Body of pancreas (tissue), 4 donors: ENCODE measurements around the gene CBL. TPM values are rescaled to one million over a fixed set of nuclear protein-coding genes. Genes with fewer than 3 reads are reported as not detected.
"Not testable (repeated sequence)": the region's sequence is repeated elsewhere in the genome, so short reads cannot be mapped to it uniquely, and the experiment has no call there.

ENCODE experiments used
- ATAC-seq: fragments of 150-250 bp; one replicate; pipeline ENCODE4 v1.9.1; 2016
- DNase-seq, 4 donors: peaks; one replicate each; pipeline ENCODE4 v3.0.0-alpha.2; 2019
- H3K27ac ChIP-seq, 4 donors: fragments of 200-600 bp; sonication (generic); 1 replicate in 3 of 4; 2 replicates in 1 of 4; pipeline versions ENCODE4 v1.5.1 to v1.6.1; 2016 to 2019; ENCODE audit warnings: mild to moderate bottlenecking in 1 of 4, mixed read lengths in 1 of 4, moderate library complexity in 1 of 4
- H3K27me3 ChIP-seq, 2 donors: fragments of 200-600 bp; sonication (generic); one replicate each; pipeline ENCODE4 v1.6.0; 2016; ENCODE audit warnings: mild to moderate bottlenecking in 1 of 2
- H3K36me3 ChIP-seq, 2 donors: fragments of 200-600 bp; sonication (generic); replicated peaks in 1 of 2; 2 replicates each; pipeline ENCODE4 v1.5.1; 2016; ENCODE audit warnings: low read depth in 2 of 2; ENCODE audit not compliant: insufficient read depth in 1 of 2
- H3K4me1 ChIP-seq: fragments of 200-600 bp; sonication (generic); one replicate; pipeline ENCODE4 v1.6.0; 2016
- H3K4me3 ChIP-seq, 2 donors: fragments of 200-600 bp; sonication (generic); 1 replicate in 1 of 2; 2 replicates in 1 of 2; pipeline ENCODE4 v1.5.1; 2016 to 2019
- H3K9me3 ChIP-seq, 3 donors: fragments of 200-600 bp; sonication (generic); 1 replicate in 2 of 3; 2 replicates in 1 of 3; pipeline ENCODE4 v1.5.1; 2016
- CTCF ChIP-seq, 7 experiments: fragments of 450-650 bp in 4 of 7; fragments of 200-600 bp in 3 of 7; sonication (generic) in 3 of 7; IDR thresholded peaks; one replicate each; pipeline ENCODE4 v1.5.1; 2016 to 2019; ENCODE audit warnings: antibody characterized with exemption in 7 of 7
- POLR2A ChIP-seq, 3 donors: fragments of 450-650 bp; IDR thresholded peaks; one replicate each; pipeline ENCODE4 v1.6.1; 2016; ENCODE audit warnings: antibody characterized with exemption in 3 of 3, mild to moderate bottlenecking in 2 of 3
- WGBS, 2 donors: methylation state at CpG; one replicate each; pipeline ENCODE4 v1.1.5; 2017; 5-methylcytosine and 5-hydroxymethylcytosine counted together
- intact Hi-C: fragments of 100-400 bp; cut with DNase I; formaldehyde crosslinking; loops from one replicate; pipeline ENCODE4 v1.15.1; 2023
- total RNA-seq, 2 donors: library from RNA; depleted of rRNA; stranded (reverse); fragments of >200 nt; gene quantifications; one replicate each; pipeline ENCODE4 v1.1.0, GENCODE V29; 2016

CBL gene
- total RNA-seq, 2 donors from 2014 or later, result 3.0 to 6.5 TPM

DNA sequence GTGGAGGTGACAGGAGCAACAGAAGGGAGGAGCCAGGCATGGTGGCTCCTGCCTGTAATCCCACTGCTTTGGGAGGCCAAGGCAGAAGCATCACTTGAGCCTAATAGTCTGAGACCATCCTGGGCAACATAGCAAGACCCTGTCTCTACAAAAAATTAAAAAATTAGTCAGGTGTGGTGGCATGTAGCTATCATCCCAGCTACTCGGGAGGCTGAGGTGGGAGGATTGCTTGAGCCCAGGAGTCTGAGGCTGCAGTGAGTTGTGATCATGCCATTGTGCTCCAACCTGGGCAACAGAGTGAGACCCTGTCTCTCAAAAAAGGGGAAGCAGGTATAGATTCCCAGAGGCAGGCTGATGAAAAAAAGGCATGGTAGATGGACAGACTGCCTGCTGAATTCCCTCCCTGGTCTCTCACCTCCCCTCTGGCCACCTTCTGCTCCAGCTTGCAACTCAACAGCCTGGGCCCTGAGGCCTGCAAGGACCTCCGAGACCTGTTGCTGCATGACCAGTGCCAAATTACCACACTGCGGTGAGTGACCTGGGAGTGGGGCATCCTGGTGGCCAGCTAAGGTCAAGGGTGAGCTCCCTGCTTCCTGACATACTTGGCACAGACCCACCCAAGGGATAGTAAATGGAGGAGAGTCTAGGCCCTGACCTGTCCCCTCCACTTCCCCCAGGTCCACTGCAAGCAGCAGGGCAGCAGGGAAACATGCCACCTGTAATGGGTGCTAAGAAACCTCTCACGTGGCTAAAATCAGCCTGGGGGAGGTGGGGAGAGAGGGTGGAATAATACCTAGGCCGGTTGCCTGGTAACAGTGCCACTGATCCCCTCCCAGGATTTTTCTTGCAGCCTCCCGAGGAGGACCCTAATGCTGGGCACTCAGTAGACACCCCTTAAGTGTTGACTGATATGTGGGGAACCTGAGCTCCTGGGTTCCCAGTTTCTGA lies 25.1 kb upstream of the CBL start:
- DNase-seq (no peak), ATAC-seq (no peak)
- Histone ChIP-seq H3K27me3 (no peaks in the 10 kb centered on the region), H3K36me3 (peaks cover 0 to 6% of the 10 kb centered on the region in 2 donors), H3K4me3 (no peak overlapping the region), H3K4me1 (peaks cover 8% of the 10 kb centered on the region), H3K27ac (no peak overlapping the region), H3K9me3 (no peaks in the 10 kb centered on the region)
- 83 to 94% methylated on average over 6 of the region's 6 CpGs for WGBS, 2 donors
- TF ChIP-seq CTCF (IDR thresholded peaks at IDR 0.05), result no peak
- no peak for TF ChIP-seq POLR2A (IDR thresholded peaks at IDR 0.05)
- intact Hi-C loops, result no loop called here

- ATAC-seq, result no peak
- intact Hi-C loops, result no loop called here
- Histone ChIP-seq H3K36me3 (peaks cover 0 to 6% of the 10 kb centered on the region in 2 donors), H3K4me3 (no peak overlapping the region), H3K27ac (no peak overlapping the region), H3K9me3 (no peaks in the 10 kb centered on the region), H3K27me3 (no peaks in the 10 kb centered on the region), H3K4me1 (peaks cover 14% of the 10 kb centered on the region)
- TF ChIP-seq POLR2A (IDR thresholded peaks at IDR 0.05), result no peak
- no peak for TF ChIP-seq CTCF (IDR thresholded peaks at IDR 0.05)
- DNase-seq, result no peak
- 84 to 86% methylated on average over 9 to 17 of the region's 17 CpGs for WGBS, 2 donors
Measured at GRCh38 chr11:119181677-119182412, 24.3 kb upstream of the CBL start.

DNA sequence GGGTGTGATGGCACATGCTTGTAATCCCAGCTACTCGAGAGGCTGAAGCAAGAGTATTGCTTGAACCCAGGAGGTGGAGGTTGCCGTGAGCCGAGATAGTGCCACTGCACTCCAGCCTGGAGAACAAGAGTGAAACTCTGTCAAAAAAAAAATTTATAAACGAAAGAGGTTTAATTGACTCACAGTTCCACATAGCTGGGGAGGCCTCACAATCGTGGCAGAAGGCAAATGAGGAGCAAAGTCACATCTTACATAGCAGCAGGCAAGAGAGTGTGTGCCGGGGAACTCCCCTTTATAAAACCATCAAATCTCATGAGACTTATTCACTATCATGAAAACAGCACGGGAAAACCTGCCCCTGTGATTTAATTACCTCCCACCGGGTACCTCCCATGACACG lies 21.7 kb upstream of the CBL start:
- H3K36me3 ChIP-seq, H3K9me3 ChIP-seq, intact Hi-C loops, H3K27ac ChIP-seq, ATAC-seq, DNase-seq, H3K27me3 ChIP-seq, H3K4me3 ChIP-seq: not testable (repeated sequence)
- WGBS, 2 donors, result 85% methylated on average over 9 of the region's 9 CpGs
- H3K4me1 ChIP-seq, result peaks cover 14% of the 10 kb centered on the region

DNA sequence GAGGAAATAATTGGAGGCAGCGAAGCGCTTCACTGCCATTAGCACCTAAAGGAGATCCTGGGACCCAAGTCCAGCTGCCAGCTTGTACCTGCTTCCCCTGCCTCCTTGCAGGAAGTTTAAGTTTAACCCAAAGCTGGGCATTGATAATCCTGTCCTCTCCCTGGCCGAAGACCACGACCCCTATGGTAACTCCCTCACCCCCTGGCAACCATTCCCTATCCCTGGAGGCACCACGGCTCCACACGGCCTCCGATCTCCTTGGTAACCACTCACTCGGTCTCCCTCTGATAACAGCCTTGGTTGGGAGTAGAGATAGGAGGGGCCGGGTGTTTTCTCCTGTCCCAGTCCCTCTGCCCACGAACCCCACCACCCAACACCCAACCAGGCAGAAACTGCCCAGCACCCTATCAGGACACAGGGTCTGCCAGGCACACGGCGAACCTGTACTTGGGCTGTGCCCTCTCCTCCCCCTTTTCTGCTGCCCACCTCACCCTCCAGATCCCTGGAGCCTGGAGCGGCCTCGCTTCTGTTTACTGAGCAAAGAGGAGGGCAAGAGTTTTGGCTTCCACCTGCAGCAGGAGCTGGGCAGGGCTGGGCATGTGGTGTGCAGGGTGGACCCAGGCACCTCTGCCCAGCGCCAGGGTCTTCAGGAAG lies 20.0 kb upstream of the CBL start:
- no peaks in the 10 kb centered on the region for H3K27me3 ChIP-seq
- ATAC-seq (no peak), DNase-seq (no peak)
- H3K27ac ChIP-seq, result no peak overlapping the region
- 30 to 36% methylated on average over 11 to 15 of the region's 15 CpGs for WGBS, 2 donors
- no peak overlapping the region for H3K4me3 ChIP-seq
- intact Hi-C loops, result no loop called here
- no peak for TF ChIP-seq CTCF (IDR thresholded peaks at IDR 0.05)
- TF ChIP-seq POLR2A (IDR thresholded peaks at IDR 0.05), result no peak
- no peaks in the 10 kb centered on the region for H3K9me3 ChIP-seq
- H3K4me1 ChIP-seq, result peaks cover 14% of the 10 kb centered on the region
- H3K36me3 ChIP-seq, result peaks cover 0 to 2% of the 10 kb centered on the region in 2 donors
